ENCODE results near the gene CAMK2N2. TPM values are rescaled to one million over a fixed set of nuclear protein-coding genes. Genes with fewer than 3 reads are reported as not detected.

Gene CAMK2N2
- total RNA-seq, 1 donor from 2014 or later, result not detected

DNA sequence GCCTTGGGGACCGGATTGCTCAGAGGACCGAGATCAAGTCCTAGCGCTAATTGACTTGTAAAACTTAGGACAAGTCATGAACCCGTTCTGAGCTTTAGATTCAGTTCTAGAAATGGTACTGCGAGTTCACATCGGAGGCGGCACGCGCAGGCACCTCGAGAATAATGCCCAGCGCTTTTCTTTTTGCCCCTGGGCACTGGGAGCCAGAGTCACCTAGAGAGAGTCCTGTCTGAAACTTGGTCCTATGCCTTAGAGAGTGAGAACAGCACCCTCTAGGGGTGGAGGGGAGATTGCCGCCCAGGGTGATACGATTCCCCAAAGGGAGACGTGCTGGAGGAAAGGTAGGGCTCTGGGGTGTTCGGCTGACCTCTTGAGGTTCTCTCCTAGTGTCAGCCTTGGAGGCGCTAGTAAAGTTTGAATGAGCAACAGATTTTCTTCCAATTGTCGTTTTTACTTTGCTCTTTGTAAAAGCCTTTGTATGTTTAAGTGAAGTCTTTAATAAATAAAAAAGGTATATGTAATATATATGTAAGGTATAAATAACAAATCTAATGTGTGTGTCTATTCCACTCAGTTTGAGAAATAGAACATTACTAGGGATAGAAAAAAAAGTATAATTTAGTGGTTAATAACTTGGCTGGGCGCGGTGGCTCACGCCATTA, 11.1 kb downstream of the CAMK2N2 start:
- H3K36me3 ChIP-seq, result peaks cover 3% of the 10 kb centered on the region
- DNase-seq (peak; percentile 89), ATAC-seq (peak; percentile 90 to 93)
- intact Hi-C loops (cut with DNase I), result no loop called here
- H3K9me3 ChIP-seq, result no peaks in the 10 kb centered on the region
- peak overlapping the region; percentile 66 for H3K27ac ChIP-seq
- H3K4me1 ChIP-seq, result peaks cover 17% of the 10 kb centered on the region
- TF ChIP-seq, protein P1, sequence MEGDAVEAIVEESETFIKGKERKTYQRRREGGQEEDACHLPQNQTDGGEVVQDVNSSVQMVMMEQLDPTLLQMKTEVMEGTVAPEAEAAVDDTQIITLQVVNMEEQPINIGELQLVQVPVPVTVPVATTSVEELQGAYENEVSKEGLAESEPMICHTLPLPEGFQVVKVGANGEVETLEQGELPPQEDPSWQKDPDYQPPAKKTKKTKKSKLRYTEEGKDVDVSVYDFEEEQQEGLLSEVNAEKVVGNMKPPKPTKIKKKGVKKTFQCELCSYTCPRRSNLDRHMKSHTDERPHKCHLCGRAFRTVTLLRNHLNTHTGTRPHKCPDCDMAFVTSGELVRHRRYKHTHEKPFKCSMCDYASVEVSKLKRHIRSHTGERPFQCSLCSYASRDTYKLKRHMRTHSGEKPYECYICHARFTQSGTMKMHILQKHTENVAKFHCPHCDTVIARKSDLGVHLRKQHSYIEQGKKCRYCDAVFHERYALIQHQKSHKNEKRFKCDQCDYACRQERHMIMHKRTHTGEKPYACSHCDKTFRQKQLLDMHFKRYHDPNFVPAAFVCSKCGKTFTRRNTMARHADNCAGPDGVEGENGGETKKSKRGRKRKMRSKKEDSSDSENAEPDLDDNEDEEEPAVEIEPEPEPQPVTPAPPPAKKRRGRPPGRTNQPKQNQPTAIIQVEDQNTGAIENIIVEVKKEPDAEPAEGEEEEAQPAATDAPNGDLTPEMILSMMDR (IDR thresholded peaks at IDR 0.05), result peak; percentile 94
- peak overlapping the region; percentile 92 for H3K4me3 ChIP-seq
- no peaks in the 10 kb centered on the region for H3K27me3 ChIP-seq (ENCODE audit: low read depth)

DNA sequence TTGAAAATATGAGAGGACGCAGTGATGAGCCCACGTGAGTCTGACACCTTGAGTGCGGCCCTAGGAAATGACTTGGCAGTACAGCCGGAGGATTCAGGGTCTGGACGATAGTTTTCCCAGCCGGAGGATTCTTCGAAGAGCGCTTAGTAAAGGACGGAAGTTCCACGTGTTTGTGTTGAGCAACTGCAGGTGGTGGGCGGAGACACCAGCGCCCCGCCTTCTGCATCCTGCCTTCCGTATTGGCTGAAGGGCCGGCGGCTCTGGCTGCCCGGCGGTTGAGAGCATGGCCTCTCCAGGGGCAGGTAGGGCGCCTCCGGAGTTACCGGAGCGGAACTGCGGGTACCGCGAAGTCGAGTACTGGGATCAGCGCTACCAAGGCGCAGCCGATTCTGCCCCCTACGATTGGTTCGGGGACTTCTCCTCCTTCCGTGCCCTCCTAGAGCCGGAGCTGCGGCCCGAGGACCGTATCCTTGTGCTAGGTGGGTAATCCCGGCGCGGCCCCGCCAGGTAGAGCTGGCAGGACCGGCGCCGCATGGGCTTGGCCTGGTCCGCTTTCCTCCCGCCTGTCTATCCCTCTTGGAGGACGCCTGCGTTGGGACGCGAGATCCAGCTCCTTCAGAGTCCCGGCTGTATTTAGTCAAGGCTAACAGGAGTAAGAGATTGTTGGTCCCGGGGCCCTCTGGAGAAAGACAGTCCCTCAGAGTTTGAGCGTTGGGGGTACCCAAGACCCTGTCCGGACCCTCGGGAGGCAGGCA, 11.8 kb downstream of the CAMK2N2 start, which contains the start of gene EEF1AKMT4:
TSS of gene EEF1AKMT4 (plus strand) at position 261 of the 755 bp plus-strand sequence. CDS start at position 284, 23 bp downstream.
- peak within 1 kb of the TSS; percentile 92 for H3K4me3 ChIP-seq
- no peaks in the 10 kb centered on the region for H3K27me3 ChIP-seq (ENCODE audit: low read depth)
- peaks cover 10% of the 10 kb centered on the region for H3K36me3 ChIP-seq
- TF ChIP-seq, protein P1 (IDR thresholded peaks at IDR 0.05), result peak; percentile 60
- ATAC-seq, result peak; percentile 98 to 99
- H3K9me3 ChIP-seq, result no peaks in the 10 kb centered on the region
- H3K27ac ChIP-seq, result peak within 1 kb of the TSS; percentile 88
- peaks cover 17% of the 10 kb centered on the region for H3K4me1 ChIP-seq
- intact Hi-C loops (cut with DNase I), result no loop called here
- DNase-seq, result peak; percentile 97

DNA sequence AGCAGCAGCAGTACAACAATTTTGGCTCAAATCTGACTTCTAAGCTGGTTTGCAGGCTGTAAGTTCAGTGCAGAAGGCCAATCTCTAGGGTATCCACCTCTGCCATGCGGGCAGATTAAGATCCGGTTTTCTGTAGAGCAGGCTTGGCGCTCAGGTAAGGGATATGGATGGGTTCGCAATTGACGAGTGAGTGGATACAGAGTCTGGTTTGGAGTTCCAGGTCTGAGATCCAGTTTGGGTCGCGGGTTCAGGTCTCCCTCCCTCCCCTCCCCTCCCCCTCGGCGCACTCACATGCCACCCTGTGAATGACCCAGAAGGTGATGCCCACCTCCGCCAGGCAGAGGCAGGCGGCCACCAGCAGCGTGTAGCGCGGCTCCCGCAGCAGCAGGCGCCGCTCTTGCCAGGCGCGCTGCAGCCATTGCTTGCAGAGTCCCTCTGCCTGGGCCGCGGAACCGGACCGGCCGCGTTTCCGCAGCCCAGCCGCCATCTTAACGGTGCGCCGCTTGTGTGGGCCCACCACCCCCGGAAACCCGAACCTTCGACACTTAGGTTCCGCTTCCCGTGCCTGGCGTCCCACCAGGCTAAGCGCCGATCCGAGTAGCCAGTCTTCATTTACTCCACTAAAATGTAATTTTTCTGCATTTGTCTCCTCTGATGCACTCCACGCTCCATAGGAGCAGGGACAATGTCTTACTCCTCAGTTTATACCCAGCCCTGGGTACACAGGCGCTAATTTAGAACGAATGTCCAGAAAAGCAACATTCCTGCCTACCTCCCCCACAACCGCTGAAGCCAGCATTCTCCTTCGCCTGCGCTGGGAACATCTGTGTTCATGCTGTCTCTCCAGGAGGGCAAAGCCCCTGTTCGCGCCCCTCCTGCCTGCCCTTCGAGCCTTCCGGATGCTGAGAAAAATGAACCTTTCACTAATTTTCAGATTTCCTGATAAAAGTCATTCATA, 12.6 kb downstream of the CAMK2N2 start, which contains the start of gene ALG3:
TSS of gene ALG3 (minus strand) at position 509 of the 958 bp plus-strand sequence. CDS start at position 487, 22 bp downstream.
- Histone ChIP-seq H3K4me1 (peaks cover 17% of the 10 kb centered on the region), H3K27ac (peak within 1 kb of the TSS; percentile 88), H3K4me3 (peak within 1 kb of the TSS; percentile 92), H3K9me3 (no peaks in the 10 kb centered on the region), H3K36me3 (peaks cover 19% of the 10 kb centered on the region), H3K27me3 (ENCODE audit: low read depth) (no peaks in the 10 kb centered on the region)
- TF ChIP-seq, protein P1 (IDR thresholded peaks at IDR 0.05), result no peak
- peak; percentile 91 to 92 for ATAC-seq
- DNase-seq, result peak; percentile 87
- intact Hi-C loops (cut with DNase I), result no loop called here

DNA sequence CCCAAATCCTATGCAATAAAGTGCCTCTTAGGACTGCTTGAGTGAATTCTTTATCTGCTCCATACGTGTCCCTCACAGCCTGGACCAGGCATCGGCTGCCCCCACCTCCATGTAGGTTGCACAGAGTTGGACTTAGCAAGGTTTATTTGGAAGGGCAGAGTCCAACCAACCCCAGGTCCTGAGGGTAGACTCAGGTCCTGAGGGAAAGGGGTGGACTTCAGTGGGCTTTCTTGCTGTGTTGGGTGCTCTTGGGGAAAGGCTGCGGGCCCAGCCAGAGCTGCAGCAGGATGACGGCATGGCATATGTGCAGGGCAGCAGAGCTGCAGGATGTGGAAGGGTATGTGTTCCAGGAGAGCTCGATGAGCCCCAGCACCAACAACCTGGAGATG, 19.1 kb downstream of the CAMK2N2 start:
- intact Hi-C loops (cut with DNase I), result no loop called here
- H3K4me3 ChIP-seq, result no peak overlapping the region
- peaks cover 38% of the 10 kb centered on the region for H3K36me3 ChIP-seq
- H3K27me3 ChIP-seq (ENCODE audit: low read depth), result peaks cover 6% of the 10 kb centered on the region
- no peaks in the 10 kb centered on the region for H3K9me3 ChIP-seq
- peaks cover 1% of the 10 kb centered on the region for H3K4me1 ChIP-seq
- ATAC-seq (no peak), DNase-seq (peak; percentile 24)
- no peak overlapping the region for H3K27ac ChIP-seq
- TF ChIP-seq, protein P1 (IDR thresholded peaks at IDR 0.05), result no peak

All from lower lobe of right lung (tissue), 2 donors.